ENCODE measurements around the gene AQP3.
"Not testable (repeated sequence)": the region's sequence is repeated elsewhere in the genome, so short reads cannot be mapped to it uniquely, and the experiment has no call there.

The AQP3 gene

DNA sequence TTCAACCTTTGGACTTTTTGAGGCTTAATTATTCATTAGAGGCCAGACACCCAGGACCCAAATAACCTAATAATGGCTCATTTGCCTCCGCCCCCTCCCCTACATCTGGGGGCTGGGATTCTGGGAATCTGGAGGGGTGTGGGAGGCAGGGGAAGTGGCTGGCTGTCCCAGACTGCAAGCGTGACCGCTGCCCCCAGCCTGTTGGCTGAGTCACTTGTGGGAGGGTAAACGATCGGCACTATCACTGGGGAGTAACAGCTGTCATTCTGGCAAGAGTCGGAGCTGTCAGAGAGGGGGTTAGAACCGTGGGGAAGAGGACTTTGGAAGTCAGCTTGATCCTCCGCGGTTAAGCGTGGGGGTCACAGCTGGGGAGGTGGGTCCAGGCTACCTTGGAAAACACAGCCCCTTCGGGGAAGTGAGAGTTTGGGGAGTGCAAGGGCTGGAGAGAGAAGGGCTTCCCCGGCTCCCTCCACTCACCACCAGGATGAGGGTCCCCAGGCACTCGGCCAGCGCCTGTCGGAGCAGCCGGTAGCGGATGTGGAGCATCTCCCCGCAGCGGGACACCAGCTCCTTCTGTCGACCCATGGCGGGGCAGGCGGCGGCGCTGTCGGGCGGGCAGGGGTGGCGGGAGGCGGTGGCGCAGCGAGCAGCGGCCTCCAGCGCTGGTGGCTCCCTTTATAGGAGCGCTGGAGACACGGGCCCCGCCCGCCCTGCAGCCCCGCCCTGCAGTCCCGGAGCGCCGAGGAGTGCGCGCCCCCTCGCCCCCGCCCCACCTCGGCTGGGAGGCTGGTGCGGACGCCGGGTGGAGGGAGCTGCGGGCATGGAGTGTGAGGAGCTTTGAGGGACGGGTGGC is at the start of gene AQP3:
Gene AQP3, minus strand, starts transcription at position 648 of the 853 bp plus-strand sequence. Its CDS starts 63 bp downstream, at position 585.
- H4K20me1 ChIP-seq (ENCODE audit: insufficient read depth, low read length) = no peaks in the 10 kb centered on the region
- H3K4me2 ChIP-seq (ENCODE audit: low read length) = peak within 1 kb of the TSS; percentile 83
- peak within 1 kb of the TSS; percentile 64 for H3K9ac ChIP-seq (ENCODE audit: low read length)
- peaks cover 26% of the 10 kb centered on the region for H3K4me1 ChIP-seq (ENCODE audit: insufficient read depth, low read length, severe bottlenecking)
- H2AFZ ChIP-seq (ENCODE audit: low read length) = peak within 1 kb of the TSS; percentile 11; the same call in 1 of the 2 replicates
- no peaks in the 10 kb centered on the region for H3K9me3 ChIP-seq (ENCODE audit: low read length)
- no peaks in the 10 kb centered on the region for H3K36me3 ChIP-seq (ENCODE audit: insufficient read depth, low read length)
- peak within 1 kb of the TSS; percentile 86 for H3K27ac ChIP-seq (ENCODE audit: low read depth, low read length, poor library complexity, severe bottlenecking)
- H3K79me2 ChIP-seq (ENCODE audit: insufficient read depth, low read length) = no peaks in the 10 kb centered on the region
- H3K9me2 ChIP-seq (ENCODE audit: low read depth, low read length) = no peaks in the 10 kb centered on the region
- H3K4me3 ChIP-seq (ENCODE audit: low read depth, low read length, poor library complexity, severe bottlenecking) = peak within 1 kb of the TSS; percentile 64
- H3F3A ChIP-seq (ENCODE audit: insufficient read depth, low read length) = no peaks in the 10 kb centered on the region
- no peaks in the 10 kb centered on the region for H3K27me3 ChIP-seq (ENCODE audit: insufficient read depth, low read length)
- peak; percentile 42; the same call in 1 of the 2 replicates for TF ChIP-seq CTCF (IDR thresholded peaks at IDR 0.05; ENCODE audit: low read length)
- TF ChIP-seq EZH2 (IDR thresholded peaks at IDR 0.05; ENCODE audit: borderline replicate concordance, low read length) = no peak

DNA sequence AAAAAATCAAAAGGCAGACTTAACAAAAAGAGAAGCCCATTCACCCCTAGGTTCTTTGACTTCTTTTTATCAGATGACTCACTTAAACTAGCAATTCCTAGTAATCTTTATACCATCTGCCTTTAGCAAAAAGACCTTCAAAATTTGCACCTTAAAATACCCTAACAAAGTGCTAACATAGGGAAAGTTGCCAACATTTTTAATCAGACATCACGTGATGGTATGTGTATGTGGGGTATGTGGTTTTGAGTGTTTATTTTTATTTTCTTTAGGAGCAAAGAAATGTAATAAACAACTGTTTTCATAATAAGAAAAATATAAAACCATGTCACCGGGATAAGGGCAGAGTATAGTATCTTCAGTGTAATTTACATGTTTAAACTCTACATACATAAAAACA is 46.4 kb upstream of the AQP3 start:
- not testable (repeated sequence) for H3K4me2 ChIP-seq (ENCODE audit: low read length); H3K27me3 ChIP-seq (ENCODE audit: insufficient read depth, low read length); H2AFZ ChIP-seq (ENCODE audit: low read length); H3K9ac ChIP-seq (ENCODE audit: low read length); H3K79me2 ChIP-seq (ENCODE audit: insufficient read depth, low read length); H3K4me3 ChIP-seq (ENCODE audit: low read depth, low read length, poor library complexity, severe bottlenecking); H3K27ac ChIP-seq (ENCODE audit: low read depth, low read length, poor library complexity, severe bottlenecking); H3K36me3 ChIP-seq (ENCODE audit: insufficient read depth, low read length); H3K9me2 ChIP-seq (ENCODE audit: low read depth, low read length); H3K4me1 ChIP-seq (ENCODE audit: insufficient read depth, low read length, severe bottlenecking); H4K20me1 ChIP-seq (ENCODE audit: insufficient read depth, low read length); H3F3A ChIP-seq (ENCODE audit: insufficient read depth, low read length); H3K9me3 ChIP-seq (ENCODE audit: low read length)

GRCh38 chr9:33489066-33489465 is 41.7 kb upstream of the AQP3 start:
- H3F3A ChIP-seq (ENCODE audit: insufficient read depth, low read length) = no peaks in the 10 kb centered on the region
- no peaks in the 10 kb centered on the region for H4K20me1 ChIP-seq (ENCODE audit: insufficient read depth, low read length)
- H3K4me3 ChIP-seq (ENCODE audit: low read depth, low read length, poor library complexity, severe bottlenecking) = no peak overlapping the region
- TF ChIP-seq CTCF (IDR thresholded peaks at IDR 0.05; ENCODE audit: low read length) (no peak), EZH2 (IDR thresholded peaks at IDR 0.05; ENCODE audit: borderline replicate concordance, low read length) (no peak)
- H3K9ac ChIP-seq (ENCODE audit: low read length) = no peak overlapping the region
- H3K79me2 ChIP-seq (ENCODE audit: insufficient read depth, low read length) = no peaks in the 10 kb centered on the region
- H3K27ac ChIP-seq (ENCODE audit: low read depth, low read length, poor library complexity, severe bottlenecking) = no peak overlapping the region
- no peak overlapping the region for H2AFZ ChIP-seq (ENCODE audit: low read length)
- no peaks in the 10 kb centered on the region for H3K36me3 ChIP-seq (ENCODE audit: insufficient read depth, low read length)
- H3K9me2 ChIP-seq (ENCODE audit: low read depth, low read length) = no peaks in the 10 kb centered on the region
- no peak overlapping the region for H3K4me2 ChIP-seq (ENCODE audit: low read length)
- H3K4me1 ChIP-seq (ENCODE audit: insufficient read depth, low read length, severe bottlenecking) = no peaks in the 10 kb centered on the region
- H3K9me3 ChIP-seq (ENCODE audit: low read length) = no peaks in the 10 kb centered on the region
- H3K27me3 ChIP-seq (ENCODE audit: insufficient read depth, low read length) = no peaks in the 10 kb centered on the region

- H3F3A ChIP-seq (ENCODE audit: insufficient read depth, low read length); H3K27ac ChIP-seq (ENCODE audit: low read depth, low read length, poor library complexity, severe bottlenecking); H3K4me1 ChIP-seq (ENCODE audit: insufficient read depth, low read length, severe bottlenecking); H3K4me2 ChIP-seq (ENCODE audit: low read length); H3K36me3 ChIP-seq (ENCODE audit: insufficient read depth, low read length); H3K4me3 ChIP-seq (ENCODE audit: low read depth, low read length, poor library complexity, severe bottlenecking); H4K20me1 ChIP-seq (ENCODE audit: insufficient read depth, low read length); H3K9ac ChIP-seq (ENCODE audit: low read length); H3K27me3 ChIP-seq (ENCODE audit: insufficient read depth, low read length); H3K9me3 ChIP-seq (ENCODE audit: low read length); H3K79me2 ChIP-seq (ENCODE audit: insufficient read depth, low read length); H3K9me2 ChIP-seq (ENCODE audit: low read depth, low read length); H2AFZ ChIP-seq (ENCODE audit: low read length): not testable (repeated sequence)
Observed at GRCh38 chr9:33485312-33485711, 37.9 kb upstream of the AQP3 start.

All from OCI-LY1 (cell line).